LoVo (cell line): Measurements from ENCODE around the gene CADPS.
A peak's percentile ranks its signal among the peaks of the same experiment; 100 is the strongest.

Experiments used
- DNase-seq: peaks from one replicate; pipeline ENCODE4 v3.0.0-alpha.2; 2016; ENCODE audit warnings: low spot score

Gene CADPS

GRCh38 chr3:62632510-62633294 is 242.5 kb downstream of the CADPS start:
- DNase-seq, result no peak

GRCh38 chr3:62631488-62631887 is 243.7 kb downstream of the CADPS start:
- DNase-seq, result no peak

- no peak for DNase-seq
Observed at GRCh38 chr3:62630664-62631063, 244.6 kb downstream of the CADPS start.

- DNase-seq, result no peak
Observed at GRCh38 chr3:62625268-62625667, 249.9 kb downstream of the CADPS start.

- DNase-seq, result no peak
Observed at GRCh38 chr3:62624185-62624584, 251.0 kb downstream of the CADPS start.

- DNase-seq, result peak; percentile 60
Observed at GRCh38 chr3:62622553-62623174, 252.6 kb downstream of the CADPS start.

GRCh38 chr3:62621925-62622324 is 253.3 kb downstream of the CADPS start:
- no peak for DNase-seq

- no peak for DNase-seq
Observed at GRCh38 chr3:62621176-62621575, 254.0 kb downstream of the CADPS start.

- DNase-seq, result no peak
Observed at GRCh38 chr3:62615258-62615849, 259.9 kb downstream of the CADPS start.

GRCh38 chr3:62614527-62614926 is 260.7 kb downstream of the CADPS start:
- DNase-seq, result no peak

- DNase-seq, result no peak
Observed at GRCh38 chr3:62611541-62612240, 263.5 kb downstream of the CADPS start.

GRCh38 chr3:62607287-62608029 is 267.8 kb downstream of the CADPS start:
- DNase-seq, result peak; percentile 70

GRCh38 chr3:62605413-62606068 is 269.7 kb downstream of the CADPS start:
- no peak for DNase-seq

GRCh38 chr3:62604751-62605351 is 270.4 kb downstream of the CADPS start:
- DNase-seq, result no peak

GRCh38 chr3:62604298-62604697 is 270.9 kb downstream of the CADPS start:
- DNase-seq, result peak; percentile 5

- DNase-seq, result no peak
Observed at GRCh38 chr3:62602987-62603386, 272.2 kb downstream of the CADPS start.

- no peak for DNase-seq
Observed at GRCh38 chr3:62602129-62602770, 273.0 kb downstream of the CADPS start.

GRCh38 chr3:62601238-62602070 is 273.8 kb downstream of the CADPS start:
- DNase-seq, result no peak

GRCh38 chr3:62600033-62600432 is 275.2 kb downstream of the CADPS start:
- DNase-seq, result no peak

- no peak for DNase-seq
Observed at GRCh38 chr3:62597491-62597890, 277.7 kb downstream of the CADPS start.
